ENCODE data around the gene HLX. TPM values are rescaled to one million over a fixed set of nuclear protein-coding genes. Genes with fewer than 3 reads are reported as not detected.

The HLX gene
- total RNA-seq, 2 experiments from 2014 or later, result 0.27 to 0.39 TPM

DNA sequence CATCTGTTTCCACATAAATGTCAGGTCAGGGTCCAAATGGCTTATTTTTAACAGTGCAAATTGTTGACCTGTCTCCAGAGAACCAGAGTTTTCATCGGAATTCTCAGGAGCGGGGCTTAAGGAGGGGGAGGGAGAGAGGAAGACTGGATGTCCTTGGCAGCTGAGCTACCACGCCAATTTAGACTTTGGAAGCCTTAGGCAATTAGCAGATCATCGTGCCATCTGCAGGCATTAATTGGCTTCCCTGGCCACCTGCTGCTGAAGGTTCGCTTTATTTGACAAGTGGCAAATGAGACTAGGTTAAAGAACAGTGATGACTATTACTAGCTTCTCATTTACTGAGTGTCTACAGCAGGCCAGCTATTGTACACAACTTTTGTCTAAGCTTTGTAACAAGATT, 43.7 kb downstream of the HLX start:
- H3K27me3 Mint-ChIP-seq, result no peaks in the 10 kb centered on the region
- no peak overlapping the region for H3K27ac ChIP-seq (ENCODE audit: low read depth in 1 of 2, low read length in 2 of 2)

DNA sequence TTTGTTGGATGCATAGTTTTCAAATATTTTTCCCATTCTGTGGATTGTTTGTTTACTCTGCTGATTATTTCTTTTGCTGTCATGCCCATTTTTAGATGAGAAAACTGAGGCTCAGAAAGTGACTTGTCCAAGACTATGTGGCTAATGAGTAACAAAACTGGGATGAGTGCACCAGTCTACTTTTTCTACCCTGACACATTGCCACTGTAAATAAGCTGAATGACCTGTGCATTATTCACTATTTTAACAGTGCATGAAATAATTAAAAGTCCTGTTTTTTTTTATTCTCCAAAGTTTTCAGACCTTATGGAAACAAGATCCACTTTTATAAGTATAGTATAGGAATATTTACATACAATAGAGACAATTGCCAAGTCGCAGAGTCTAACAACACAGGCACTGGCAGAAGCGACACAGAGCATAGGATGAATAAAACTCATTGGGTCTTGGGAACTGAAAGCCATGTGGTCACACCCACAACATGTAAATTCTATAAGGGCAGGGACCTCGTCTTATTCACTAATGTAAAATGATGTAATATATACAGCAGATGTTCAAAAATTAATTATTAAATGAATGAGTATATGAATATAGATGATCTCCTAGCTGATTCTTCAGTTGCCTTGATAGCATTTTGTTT, 45.2 kb downstream of the HLX start:
- intact Hi-C loops (cut with DNase I, micrococcal nuclease), result no loop called here
- H3K4me1 Mint-ChIP-seq (ENCODE audit: low read depth), result no peaks in the 10 kb centered on the region
- ChIA-PET POLR2A (no interaction called here), CTCF (no interaction called here)
- H3K27me3 Mint-ChIP-seq, result no peaks in the 10 kb centered on the region
- Histone ChIP-seq H3K27me3 (ENCODE audit: control insufficient read depth in 1 of 2, insufficient read depth in 2 of 2, low read length in 2 of 2) (peaks cover 3 to 6% of the 10 kb centered on the region in 2 experiments), H3K36me3 (ENCODE audit: insufficient read depth, low read length) (no peaks in the 10 kb centered on the region), H3K27ac (ENCODE audit: low read depth in 1 of 2, low read length in 2 of 2) (no peak overlapping the region), H3K9me3 (ENCODE audit: control insufficient read depth in 1 of 2, insufficient read depth in 1 of 2, low read length in 2 of 2) (no peaks in the 10 kb centered on the region), H3K4me1 (ENCODE audit: insufficient read depth, low read length) (no peaks in the 10 kb centered on the region), H3K4me3 (ENCODE audit: low read length) (no peak overlapping the region)
- DNase-seq, result no peak
- H3K36me3 Mint-ChIP-seq (ENCODE audit: low read depth), result no peaks in the 10 kb centered on the region
- TF ChIP-seq, protein P1, sequence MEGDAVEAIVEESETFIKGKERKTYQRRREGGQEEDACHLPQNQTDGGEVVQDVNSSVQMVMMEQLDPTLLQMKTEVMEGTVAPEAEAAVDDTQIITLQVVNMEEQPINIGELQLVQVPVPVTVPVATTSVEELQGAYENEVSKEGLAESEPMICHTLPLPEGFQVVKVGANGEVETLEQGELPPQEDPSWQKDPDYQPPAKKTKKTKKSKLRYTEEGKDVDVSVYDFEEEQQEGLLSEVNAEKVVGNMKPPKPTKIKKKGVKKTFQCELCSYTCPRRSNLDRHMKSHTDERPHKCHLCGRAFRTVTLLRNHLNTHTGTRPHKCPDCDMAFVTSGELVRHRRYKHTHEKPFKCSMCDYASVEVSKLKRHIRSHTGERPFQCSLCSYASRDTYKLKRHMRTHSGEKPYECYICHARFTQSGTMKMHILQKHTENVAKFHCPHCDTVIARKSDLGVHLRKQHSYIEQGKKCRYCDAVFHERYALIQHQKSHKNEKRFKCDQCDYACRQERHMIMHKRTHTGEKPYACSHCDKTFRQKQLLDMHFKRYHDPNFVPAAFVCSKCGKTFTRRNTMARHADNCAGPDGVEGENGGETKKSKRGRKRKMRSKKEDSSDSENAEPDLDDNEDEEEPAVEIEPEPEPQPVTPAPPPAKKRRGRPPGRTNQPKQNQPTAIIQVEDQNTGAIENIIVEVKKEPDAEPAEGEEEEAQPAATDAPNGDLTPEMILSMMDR (IDR thresholded peaks at IDR 0.05), result no peak
- no peaks in the 10 kb centered on the region for H3K9me3 Mint-ChIP-seq
- ATAC-seq (ENCODE audit: poor library complexity), result no peak
- H3K4me3 Mint-ChIP-seq, result no peak overlapping the region
- H3K27ac Mint-ChIP-seq, result no peak overlapping the region

More for the DNA sequence above, 43.7 kb downstream of the HLX start:
- Mint-ChIP-seq H3K4me3 (no peak overlapping the region), H3K4me1 (ENCODE audit: low read depth) (no peaks in the 10 kb centered on the region), H3K27ac (no peak overlapping the region), H3K36me3 (ENCODE audit: low read depth) (no peaks in the 10 kb centered on the region), H3K9me3 (no peaks in the 10 kb centered on the region)
- no peak for DNase-seq
- H3K4me1 ChIP-seq (ENCODE audit: insufficient read depth, low read length), result no peaks in the 10 kb centered on the region
- H3K9me3 ChIP-seq (ENCODE audit: control insufficient read depth in 1 of 2, insufficient read depth in 1 of 2, low read length in 2 of 2), result no peaks in the 10 kb centered on the region
- H3K27me3 ChIP-seq (ENCODE audit: control insufficient read depth in 1 of 2, insufficient read depth in 2 of 2, low read length in 2 of 2), result peaks cover 3 to 6% of the 10 kb centered on the region in 2 experiments
- intact Hi-C loops (cut with DNase I, micrococcal nuclease), result no loop called here
- CTCF ChIA-PET, result no interaction called here
- TF ChIP-seq, protein P1 (IDR thresholded peaks at IDR 0.05), result no peak
- ATAC-seq (ENCODE audit: poor library complexity), result no peak
- H3K36me3 ChIP-seq (ENCODE audit: insufficient read depth, low read length), result no peaks in the 10 kb centered on the region
- no peak overlapping the region for H3K4me3 ChIP-seq (ENCODE audit: low read length)
- POLR2A ChIA-PET, result no interaction called here

DNA sequence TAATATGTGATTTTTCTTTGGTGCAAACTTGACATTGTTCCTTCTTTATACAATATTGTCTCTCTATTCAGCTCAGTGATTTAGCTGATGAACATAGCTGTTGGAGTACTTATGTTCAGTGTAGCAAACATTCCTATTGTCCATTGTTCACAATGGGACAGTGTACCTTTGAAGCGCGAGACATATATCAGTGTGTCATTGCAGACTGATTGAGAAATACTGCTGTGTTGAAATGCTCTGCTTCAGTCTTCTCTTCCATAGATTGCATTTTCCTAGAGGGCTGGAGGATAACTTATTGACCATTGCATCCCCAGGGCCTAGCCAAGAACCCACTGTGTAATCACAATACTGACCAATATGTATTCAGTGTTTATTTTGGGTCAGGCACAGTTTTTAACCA, 46.5 kb downstream of the HLX start:
- H3K9me3 ChIP-seq (ENCODE audit: control insufficient read depth in 1 of 2, insufficient read depth in 1 of 2, low read length in 2 of 2), result no peaks in the 10 kb centered on the region
- DNase-seq, result no peak
- CTCF ChIA-PET, result no interaction called here
- intact Hi-C loops (cut with DNase I, micrococcal nuclease), result no loop called here
- H3K36me3 Mint-ChIP-seq (ENCODE audit: low read depth), result no peaks in the 10 kb centered on the region
- no peak for ATAC-seq (ENCODE audit: poor library complexity)
- POLR2A ChIA-PET, result no interaction called here
- no peak overlapping the region for H3K4me3 ChIP-seq (ENCODE audit: low read length)
- no peaks in the 10 kb centered on the region for H3K9me3 Mint-ChIP-seq
- no peak overlapping the region for H3K4me3 Mint-ChIP-seq
- no peaks in the 10 kb centered on the region for H3K4me1 Mint-ChIP-seq (ENCODE audit: low read depth)
- peaks cover 1% of the 10 kb centered on the region for H3K27me3 Mint-ChIP-seq
- no peak overlapping the region for H3K27ac Mint-ChIP-seq
- H3K27ac ChIP-seq (ENCODE audit: low read depth in 1 of 2, low read length in 2 of 2), result no peak overlapping the region
- H3K27me3 ChIP-seq (ENCODE audit: control insufficient read depth in 1 of 2, insufficient read depth in 2 of 2, low read length in 2 of 2), result peaks cover 3 to 6% of the 10 kb centered on the region in 2 experiments
- TF ChIP-seq, protein P1 (IDR thresholded peaks at IDR 0.05), result no peak
- H3K4me1 ChIP-seq (ENCODE audit: insufficient read depth, low read length), result no peaks in the 10 kb centered on the region
- H3K36me3 ChIP-seq (ENCODE audit: insufficient read depth, low read length), result no peaks in the 10 kb centered on the region
